GM18508 (cell line): ENCODE measurements around the gene TP53BP1.
"Not testable (repeated sequence)": the region's sequence is repeated elsewhere in the genome, so short reads cannot be mapped to it uniquely, and the experiment has no call there.

Experiments used
- ATAC-seq: cut with Tn5 transposase; IDR thresholded peaks from one replicate; pipeline ENCODE4 v1.9.1; 2021; ENCODE audit warnings: moderate number of reproducible peaks; ENCODE audit not compliant: insufficient read depth, unreplicated experiment

The TP53BP1 gene

DNA sequence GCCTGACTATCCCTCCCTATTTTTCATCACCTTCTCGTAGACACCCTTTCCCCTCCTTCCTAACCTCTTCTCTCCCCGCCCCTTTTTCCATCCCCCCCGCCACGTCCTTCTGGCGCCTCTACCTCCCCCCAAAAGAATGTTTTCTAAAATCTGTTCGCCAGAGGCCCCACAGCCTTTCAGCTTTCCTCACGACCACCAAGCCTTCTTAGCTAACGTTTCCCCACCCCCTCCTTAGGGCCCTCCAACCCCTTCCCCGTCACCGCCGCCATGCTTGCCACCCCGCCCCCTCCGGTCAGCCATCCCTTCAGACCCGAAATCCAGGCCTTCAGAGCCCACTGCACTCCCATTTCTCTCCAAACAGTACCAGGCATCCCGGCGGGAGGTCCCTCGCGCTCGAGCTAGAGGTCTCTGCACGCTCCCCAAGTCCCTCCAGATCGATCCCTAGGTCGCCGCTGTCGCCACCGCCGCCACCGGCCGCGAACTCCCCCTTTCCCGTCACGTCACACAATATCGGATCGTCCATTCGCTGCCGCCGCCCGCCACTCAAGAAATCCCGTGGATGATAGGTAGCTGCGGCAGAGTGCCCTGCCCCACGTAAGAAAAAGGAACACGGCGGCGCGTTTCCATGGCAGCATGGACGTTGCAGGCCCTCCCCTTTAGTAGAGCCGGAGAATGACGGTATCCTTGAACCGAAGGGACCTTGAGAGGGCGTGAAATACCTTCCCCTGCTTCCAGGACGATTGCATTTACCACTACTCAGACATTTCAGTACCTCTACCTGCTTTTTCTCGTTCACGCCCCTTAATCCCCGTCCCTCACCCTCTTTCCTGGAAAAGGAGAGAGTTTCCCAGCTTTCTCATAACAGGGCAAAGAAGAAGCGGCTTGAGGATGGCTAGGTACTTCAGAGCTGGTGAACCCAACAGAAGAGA, at the start of gene TP53BP1:
TP53BP1 (minus strand) TSS at position 484 of the 929 bp plus-strand sequence; CDS start at position 371, 113 bp downstream.
- ATAC-seq: peak; percentile 67

DNA sequence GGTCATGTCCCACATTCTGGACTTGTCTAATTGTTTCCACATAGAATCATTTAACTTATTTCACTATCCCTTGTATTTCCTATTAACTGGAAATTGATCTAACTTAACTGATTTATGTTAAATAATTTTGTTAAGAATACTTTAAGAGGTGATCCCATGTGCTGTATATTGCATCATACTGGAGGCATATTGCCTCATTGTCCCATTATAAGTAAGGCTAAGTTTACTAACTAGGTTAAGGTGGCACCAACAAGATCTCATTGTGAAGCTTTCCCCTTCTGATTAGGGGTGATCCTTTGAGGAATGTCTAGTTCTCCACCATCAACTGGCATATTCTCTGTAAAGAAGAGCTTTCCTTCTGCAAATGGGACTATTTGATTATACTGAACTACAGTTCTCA, 48.8 kb upstream of the TP53BP1 start:
- no peak for ATAC-seq

DNA sequence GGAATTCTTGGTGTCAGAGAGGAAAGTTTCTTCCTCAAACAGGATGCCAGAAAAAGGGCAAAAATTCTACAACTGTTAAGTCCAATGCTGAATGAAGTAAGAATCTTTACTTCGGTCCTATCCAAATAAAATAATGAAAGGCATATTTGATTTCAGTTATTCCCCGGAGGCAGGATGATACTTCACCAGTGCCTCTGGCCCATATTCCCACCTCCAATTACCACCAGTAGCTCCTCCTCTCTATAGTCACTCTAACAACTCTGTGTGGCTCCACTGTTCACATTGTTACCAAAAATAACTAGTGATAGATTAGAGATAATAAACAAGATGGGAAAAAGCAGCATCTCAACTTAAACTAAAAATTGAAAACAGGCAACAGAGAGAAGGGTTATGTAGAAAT, 45.1 kb upstream of the TP53BP1 start:
- no peak for ATAC-seq

DNA sequence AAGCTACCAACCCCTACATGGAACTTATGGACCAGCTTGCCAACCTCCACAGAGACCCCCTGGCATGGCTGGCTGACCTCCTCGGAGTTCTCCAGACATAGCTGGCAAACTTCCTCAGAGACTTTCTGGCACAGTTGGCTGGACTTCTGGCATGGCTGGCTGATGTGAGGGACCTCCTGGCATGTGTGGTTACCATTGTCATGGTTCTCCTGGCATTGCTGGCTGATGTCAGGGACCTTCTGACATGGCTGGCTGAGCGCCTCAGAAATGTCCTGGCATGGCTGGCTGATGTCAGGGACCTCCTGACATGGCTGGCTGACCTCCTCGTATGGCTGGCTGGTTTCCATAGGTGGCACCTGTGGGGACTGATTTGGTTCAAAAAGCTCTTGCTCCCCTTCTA, 41.9 kb upstream of the TP53BP1 start:
- no peak for ATAC-seq

GRCh38 chr15:43532826-43533225, 39.9 kb upstream of the TP53BP1 start:
- ATAC-seq: not testable (repeated sequence)

DNA sequence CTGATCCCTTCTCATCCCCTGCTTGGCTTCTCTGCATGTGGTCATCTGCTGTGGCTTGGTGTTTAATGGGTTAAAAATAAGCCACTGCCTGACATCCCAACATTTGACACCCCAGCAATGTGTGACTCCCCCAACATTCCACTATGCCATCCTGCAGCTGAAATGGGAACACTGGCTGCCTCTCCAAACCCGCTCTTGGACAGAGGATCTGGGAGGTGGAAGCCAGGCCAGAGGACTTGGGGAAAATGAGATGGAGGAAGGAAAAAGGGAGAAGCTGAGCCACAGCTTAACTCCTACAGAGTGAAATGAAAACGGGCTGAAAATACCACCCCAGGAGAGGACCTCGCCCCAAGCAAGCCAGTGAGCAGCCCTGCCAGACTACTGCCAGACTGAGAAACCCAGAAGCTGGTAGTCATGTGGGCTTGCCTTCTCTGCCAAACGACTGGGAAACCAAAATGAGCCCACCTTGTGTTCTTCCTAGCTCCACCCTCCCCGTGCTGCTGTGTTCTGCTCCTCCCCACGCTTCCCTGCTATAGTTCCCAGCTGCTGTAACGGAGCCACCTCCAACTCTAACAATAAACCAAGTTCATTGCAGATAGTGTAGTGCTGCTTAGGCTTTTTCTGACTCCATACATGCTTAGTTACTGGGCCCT, 38.2 kb upstream of the TP53BP1 start:
- ATAC-seq: no peak

GRCh38 chr15:43529587-43530345, 36.8 kb upstream of the TP53BP1 start:
- ATAC-seq: no peak

GRCh38 chr15:43529141-43529540, 36.2 kb upstream of the TP53BP1 start:
- no peak for ATAC-seq

DNA sequence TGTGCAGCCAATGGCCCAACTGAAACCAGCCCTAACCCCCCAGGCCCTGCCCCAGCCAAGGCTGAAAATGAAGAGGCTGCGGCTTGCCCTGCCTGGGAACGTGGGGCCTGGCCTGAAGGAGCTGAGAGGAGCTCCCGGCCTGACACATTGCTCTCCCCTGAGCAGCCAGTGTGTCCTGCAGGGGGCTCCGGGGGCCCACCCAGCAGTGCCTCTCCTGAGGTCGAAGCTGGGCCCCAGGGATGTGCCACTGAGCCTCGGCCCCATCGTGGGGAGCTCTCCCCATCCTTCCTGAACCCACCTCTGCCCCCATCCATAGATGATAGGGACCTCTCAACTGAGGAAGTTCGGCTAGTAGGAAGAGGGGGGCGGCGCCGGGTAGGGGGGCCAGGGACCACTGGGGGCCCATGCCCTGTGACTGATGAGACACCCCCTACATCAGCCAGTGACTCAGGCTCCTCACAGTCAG, 35.6 kb upstream of the TP53BP1 start:
- no peak for ATAC-seq

DNA sequence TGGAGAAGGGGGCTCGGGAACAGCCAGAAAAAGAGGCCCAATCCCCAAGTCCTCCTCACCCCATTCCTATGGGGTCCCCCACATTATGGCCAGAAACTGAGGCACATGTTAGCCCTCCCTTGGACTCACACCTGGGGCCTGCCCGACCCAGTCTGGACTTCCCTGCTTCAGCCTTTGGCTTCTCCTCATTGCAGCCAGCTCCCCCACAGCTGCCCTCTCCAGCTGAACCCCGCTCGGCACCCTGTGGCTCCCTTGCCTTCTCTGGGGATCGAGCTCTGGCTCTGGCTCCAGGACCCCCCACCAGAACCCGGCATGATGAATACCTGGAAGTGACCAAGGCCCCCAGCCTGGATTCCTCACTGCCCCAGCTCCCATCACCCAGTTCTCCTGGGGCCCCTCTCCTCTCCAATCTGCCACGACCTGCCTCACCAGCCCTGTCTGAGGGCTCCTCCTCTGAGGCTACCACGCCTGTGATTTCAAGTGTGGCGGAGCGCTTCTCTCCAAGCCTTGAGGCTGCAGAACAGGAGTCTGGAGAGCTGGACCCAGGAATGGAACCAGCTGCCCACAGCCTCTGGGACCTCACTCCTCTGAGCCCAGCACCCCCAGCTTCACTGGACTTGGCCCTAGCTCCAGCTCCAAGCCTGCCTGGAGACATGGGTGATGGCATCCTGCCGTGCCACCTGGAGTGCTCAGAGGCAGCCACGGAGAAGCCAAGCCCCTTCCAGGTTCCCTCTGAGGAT, 35.0 kb upstream of the TP53BP1 start:
- no peak for ATAC-seq

DNA sequence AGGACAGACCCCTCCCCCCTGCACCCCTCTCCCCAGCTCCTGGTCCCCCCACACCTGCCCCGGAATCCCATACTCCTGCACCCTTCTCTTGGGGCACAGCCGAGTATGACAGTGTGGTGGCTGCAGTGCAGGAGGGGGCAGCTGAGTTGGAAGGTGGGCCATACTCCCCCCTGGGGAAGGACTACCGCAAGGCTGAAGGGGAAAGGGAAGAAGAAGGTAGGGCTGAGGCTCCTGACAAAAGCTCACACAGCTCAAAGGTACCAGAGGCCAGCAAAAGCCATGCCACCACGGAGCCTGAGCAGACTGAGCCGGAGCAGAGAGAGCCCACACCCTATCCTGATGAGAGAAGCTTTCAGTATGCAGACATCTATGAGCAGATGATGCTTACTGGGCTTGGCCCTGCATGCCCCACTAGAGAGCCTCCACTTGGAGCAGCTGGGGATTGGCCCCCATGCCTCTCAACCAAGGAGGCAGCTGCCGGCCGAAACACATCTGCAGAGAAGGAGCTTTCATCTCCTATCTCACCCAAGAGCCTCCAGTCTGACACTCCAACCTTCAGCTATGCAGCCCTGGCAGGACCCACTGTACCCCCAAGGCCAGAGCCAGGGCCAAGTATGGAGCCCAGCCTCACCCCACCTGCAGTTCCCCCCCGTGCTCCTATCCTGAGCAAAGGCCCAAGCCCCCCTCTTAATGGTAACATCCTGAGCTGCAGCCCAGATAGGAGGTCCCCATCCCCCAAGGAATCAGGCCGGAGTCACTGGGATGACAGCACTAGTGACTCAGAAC, 34.3 kb upstream of the TP53BP1 start:
- ATAC-seq: no peak

- no peak for ATAC-seq
Measured at GRCh38 chr15:43526261-43526930, 33.4 kb upstream of the TP53BP1 start.

DNA sequence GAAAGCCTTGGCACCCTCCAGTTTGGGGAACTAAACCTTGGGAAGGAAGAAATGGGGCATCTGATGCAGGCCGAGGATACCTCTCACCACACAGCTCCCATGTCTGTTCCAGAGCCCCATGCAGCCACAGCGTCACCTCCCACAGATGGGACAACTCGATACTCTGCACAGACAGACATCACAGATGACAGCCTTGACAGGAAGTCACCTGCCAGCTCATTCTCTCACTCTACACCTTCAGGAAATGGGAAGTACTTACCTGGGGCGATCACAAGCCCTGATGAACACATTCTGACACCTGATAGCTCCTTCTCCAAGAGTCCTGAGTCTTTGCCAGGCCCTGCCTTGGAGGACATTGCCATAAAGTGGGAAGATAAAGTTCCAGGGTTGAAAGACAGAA, 32.2 kb upstream of the TP53BP1 start:
- ATAC-seq: no peak

DNA sequence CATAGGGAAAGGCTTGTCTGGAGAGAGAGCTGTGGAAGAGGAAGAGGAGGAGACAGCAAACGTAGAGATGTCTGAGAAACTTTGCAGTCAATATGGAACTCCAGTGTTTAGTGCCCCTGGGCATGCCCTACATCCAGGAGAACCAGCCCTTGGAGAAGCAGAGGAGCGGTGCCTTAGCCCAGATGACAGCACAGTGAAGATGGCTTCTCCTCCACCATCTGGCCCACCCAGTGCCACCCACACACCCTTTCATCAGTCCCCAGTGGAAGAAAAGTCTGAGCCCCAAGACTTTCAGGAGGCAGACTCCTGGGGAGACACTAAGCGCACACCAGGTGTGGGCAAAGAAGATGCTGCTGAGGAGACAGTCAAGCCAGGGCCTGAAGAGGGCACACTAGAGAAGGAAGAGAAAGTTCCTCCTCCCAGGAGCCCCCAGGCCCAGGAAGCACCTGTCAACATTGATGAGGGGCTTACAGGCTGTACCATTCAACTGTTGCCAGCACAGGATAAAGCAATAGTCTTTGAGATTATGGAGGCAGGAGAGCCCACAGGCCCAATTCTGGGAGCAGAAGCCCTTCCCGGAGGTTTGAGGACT, 31.4 kb upstream of the TP53BP1 start:
- ATAC-seq: no peak

GRCh38 chr15:43523646-43524045, 30.7 kb upstream of the TP53BP1 start:
- ATAC-seq: no peak

GRCh38 chr15:43522247-43522646, 29.3 kb upstream of the TP53BP1 start:
- no peak for ATAC-seq

DNA sequence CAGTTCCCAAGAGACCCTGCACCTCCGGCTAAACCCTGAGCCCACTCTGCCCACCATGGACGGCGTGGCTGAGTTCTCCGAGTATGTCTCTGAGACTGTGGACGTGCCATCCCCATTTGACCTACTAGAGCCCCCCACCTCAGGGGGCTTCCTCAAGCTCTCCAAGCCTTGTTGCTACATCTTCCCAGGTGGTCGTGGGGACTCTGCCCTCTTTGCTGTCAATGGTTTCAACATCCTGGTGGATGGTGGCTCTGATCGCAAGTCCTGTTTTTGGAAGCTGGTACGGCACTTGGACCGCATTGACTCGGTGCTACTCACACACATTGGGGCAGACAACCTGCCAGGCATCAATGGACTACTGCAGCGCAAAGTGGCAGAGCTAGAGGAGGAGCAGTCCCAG, 28.5 kb upstream of the TP53BP1 start:
- no peak for ATAC-seq

- ATAC-seq: no peak
Measured at GRCh38 chr15:43520138-43520537, 27.2 kb upstream of the TP53BP1 start.
